GM06990 (cell line): ENCODE results near the gene LCA5.
A peak's percentile ranks its signal among the peaks of the same experiment; 100 is the strongest.

Experiments
- DNase-seq: peaks from one replicate; pipeline ENCODE4 v3.0.0-alpha.2; 2011; ENCODE audit not compliant: insufficient read length; ENCODE audit errors: extremely low read depth
- H3K27me3 ChIP-seq: replicated peaks from 2 replicates; pipeline ENCODE4 v1.6.0; 2011; ENCODE audit warnings: low read length; ENCODE audit not compliant: control insufficient read depth, insufficient read depth
- H3K36me3 ChIP-seq: 2 replicates; pipeline ENCODE4 v1.5.1; 2011; ENCODE audit warnings: low read length; ENCODE audit not compliant: control insufficient read depth, insufficient read depth
- H3K4me3 ChIP-seq: replicated peaks from 2 replicates; pipeline ENCODE4 v1.5.1; 2011; ENCODE audit warnings: low read depth, mild to moderate bottlenecking, control low read depth, low read length
- TF ChIP-seq, protein P1 (sequence below): IDR thresholded peaks from 2 replicates; pipeline ENCODE4 v1.5.1; 2011; ENCODE audit warnings: low read length, control low read depth, mild to moderate bottlenecking, inconsistent platforms; ENCODE audit not compliant: insufficient read depth, poor library complexity, severe bottlenecking

Gene LCA5

DNA sequence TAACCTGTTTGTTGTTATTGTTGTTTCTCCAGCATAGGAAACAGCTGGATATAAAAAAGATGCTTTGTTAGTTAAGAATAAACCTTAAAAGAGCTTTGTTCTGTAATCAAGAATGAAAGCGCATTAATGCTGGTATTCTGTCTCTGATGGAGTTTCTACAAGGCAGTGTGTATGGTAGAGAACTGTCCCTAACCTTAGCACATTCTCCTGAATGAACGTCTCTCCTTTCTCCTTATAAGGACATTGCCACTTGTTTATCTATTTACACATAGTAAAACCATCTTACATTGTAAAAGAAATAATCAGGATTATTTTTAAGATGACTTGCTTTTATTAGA, 33.8 kb upstream of the LCA5 start:
- no peak overlapping the region for H3K4me3 ChIP-seq
- no peak for DNase-seq
- no peaks in the 10 kb centered on the region for H3K27me3 ChIP-seq
- TF ChIP-seq, protein P1, sequence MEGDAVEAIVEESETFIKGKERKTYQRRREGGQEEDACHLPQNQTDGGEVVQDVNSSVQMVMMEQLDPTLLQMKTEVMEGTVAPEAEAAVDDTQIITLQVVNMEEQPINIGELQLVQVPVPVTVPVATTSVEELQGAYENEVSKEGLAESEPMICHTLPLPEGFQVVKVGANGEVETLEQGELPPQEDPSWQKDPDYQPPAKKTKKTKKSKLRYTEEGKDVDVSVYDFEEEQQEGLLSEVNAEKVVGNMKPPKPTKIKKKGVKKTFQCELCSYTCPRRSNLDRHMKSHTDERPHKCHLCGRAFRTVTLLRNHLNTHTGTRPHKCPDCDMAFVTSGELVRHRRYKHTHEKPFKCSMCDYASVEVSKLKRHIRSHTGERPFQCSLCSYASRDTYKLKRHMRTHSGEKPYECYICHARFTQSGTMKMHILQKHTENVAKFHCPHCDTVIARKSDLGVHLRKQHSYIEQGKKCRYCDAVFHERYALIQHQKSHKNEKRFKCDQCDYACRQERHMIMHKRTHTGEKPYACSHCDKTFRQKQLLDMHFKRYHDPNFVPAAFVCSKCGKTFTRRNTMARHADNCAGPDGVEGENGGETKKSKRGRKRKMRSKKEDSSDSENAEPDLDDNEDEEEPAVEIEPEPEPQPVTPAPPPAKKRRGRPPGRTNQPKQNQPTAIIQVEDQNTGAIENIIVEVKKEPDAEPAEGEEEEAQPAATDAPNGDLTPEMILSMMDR: no peak
- H3K36me3 ChIP-seq: no peaks in the 10 kb centered on the region

DNA sequence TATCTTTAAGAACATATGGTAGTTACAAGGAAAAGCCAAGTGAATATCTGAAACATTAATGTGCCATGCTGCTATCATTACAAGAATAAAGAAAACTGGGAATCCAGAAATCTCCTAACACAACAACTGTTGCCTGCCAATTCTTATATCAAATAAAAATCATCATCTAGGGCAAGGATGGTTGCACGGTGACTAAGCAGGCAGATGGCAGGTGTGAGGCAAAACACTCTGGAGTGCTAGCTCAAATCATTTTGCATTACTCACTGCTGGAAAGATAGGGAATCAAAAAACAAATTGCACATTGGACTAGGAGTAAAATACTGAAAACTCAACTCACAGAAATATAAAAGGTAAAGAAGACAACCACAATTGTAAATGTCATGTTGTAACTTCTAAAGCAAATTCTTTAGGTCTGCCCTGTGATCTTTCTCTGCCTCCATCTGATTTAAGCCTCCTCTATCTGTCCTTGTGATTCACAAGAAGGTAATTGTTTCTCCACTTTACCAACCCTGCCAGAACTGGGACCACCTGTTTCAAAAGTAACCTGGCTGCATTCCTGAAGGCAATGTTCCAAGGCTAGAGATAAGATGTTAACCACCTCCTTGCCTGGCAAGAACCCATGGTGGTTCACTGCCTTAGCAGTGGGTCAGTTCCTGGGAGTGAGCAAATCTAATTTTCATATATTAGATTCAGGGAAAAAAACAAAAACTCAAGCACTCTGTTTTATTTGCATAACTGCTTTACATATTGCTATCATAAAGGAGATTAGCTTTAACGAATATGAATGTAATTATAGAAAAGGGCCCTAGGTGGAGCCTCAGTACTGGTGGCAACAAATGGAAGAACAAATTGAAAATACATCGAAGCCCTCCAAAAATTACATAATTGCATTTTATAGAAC, 33.1 kb upstream of the LCA5 start:
- Histone ChIP-seq H3K4me3 (no peak overlapping the region), H3K36me3 (no peaks in the 10 kb centered on the region), H3K27me3 (no peaks in the 10 kb centered on the region)
- TF ChIP-seq, protein P1: peak; percentile 57
- peak; percentile 9 for DNase-seq

DNA sequence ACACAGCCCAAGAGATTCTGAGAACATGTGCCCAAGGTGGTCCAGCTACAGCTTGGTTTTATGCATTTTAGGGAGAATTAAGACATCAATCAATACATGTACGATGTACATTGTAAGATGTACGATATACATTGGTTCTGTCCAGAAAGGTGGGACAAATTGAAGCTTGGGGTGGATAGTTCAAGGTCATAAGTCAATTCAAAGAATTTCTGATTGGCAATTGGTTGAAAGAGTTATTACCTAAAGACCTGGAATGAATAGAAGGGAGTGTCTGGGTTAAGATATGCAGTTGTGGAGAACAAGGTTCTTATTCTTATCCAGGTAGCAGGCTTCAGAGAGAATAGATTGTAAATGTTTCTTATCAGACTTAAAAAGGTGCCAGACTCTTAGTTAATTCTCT, 31.8 kb upstream of the LCA5 start:
- Histone ChIP-seq H3K27me3 (no peaks in the 10 kb centered on the region), H3K4me3 (no peak overlapping the region), H3K36me3 (no peaks in the 10 kb centered on the region)
- no peak for DNase-seq
- TF ChIP-seq, protein P1: no peak

DNA sequence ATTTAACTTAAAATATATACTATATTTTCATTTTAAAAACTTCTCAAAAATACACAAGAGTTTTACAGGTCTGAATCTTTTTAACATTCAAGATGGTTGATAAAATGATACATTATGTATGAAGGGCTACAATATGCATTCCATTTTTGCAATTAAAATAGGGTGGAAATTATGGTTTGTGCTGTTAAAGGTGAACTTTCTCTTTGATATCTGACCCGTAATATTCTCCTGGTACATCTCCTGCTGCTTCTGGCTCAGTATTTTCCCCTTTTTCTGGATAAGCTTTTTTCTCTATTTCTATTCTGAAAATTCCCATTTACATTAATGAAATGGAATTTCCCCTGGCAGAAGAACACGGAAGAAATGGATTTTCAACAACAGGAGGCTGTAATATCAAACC, 27.4 kb upstream of the LCA5 start:
- TF ChIP-seq, protein P1: no peak
- Histone ChIP-seq H3K4me3 (no peak overlapping the region), H3K36me3 (no peaks in the 10 kb centered on the region), H3K27me3 (no peaks in the 10 kb centered on the region)
- DNase-seq: no peak

DNA sequence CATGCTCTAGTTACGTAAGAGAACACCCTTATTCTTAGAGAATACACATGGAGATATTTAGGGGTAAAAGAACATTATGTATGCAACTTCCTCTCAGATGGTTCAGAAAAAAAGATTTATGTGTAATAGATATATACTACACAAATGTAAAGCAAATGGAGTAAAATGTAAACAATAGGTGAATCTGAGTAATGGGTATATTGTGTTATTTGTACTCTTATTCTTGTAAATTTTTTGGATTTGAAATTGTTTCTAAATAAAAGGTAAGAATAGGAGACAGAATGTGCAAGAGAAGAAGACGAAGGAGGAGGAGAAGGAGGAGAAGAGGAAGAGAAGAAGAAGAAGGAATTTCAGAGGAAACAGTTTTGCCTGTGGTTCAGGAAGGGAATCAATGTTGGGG, 22.5 kb upstream of the LCA5 start:
- no peak overlapping the region for H3K4me3 ChIP-seq
- H3K27me3 ChIP-seq: no peaks in the 10 kb centered on the region
- TF ChIP-seq, protein P1: no peak
- H3K36me3 ChIP-seq: no peaks in the 10 kb centered on the region
- DNase-seq: no peak
